ENCODE results near the gene ICAM4. TPM values are rescaled to one million over a fixed set of nuclear protein-coding genes. Genes with fewer than 3 reads are reported as not detected.

Gene ICAM4
- total and polyA plus RNA-seq, 9 of the 15 experiments (the other 6 are each of a cell fraction or from before 2014, with no cell fraction given): 14.1 to 86.1 (median 29.6) TPM

DNA sequence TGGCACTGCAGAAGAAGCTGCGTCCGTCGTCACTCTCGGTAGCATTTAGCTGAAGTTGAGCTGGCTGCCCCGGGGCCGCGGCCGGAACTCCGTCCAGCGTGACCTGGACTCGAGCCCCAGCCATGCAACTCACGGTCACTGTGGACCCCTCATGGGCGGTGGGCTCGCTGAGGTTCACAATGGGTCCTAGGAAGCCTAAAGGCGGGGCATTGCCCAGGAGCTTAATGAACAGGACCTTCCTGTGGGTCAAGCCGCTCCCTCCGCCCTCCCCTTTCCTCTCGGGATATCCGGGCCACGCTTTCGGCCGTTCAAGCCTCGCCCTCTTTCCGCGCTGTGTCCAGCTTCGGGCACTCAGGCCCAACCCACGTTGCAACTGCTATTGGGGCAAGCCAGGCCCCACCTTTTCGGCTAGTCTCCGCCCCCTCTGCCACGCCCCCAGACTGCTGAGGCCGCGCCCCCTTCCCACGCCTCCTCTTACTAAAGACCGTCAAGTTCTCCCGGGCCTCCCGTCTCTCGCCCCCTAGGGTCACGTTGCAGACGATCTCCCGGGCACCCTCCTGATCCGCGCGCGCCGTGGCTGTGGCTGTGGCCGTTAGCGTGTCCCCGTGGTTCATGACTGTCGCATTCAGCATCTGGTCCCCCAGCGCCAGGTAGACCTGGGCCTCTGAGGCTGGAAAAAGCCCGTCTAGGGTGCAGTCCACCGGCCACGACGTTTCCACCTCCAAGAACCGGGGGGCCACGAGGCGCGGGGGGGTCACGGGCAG lies 48.0 kb downstream of the ICAM4 start (continued):
- TF ChIP-seq, protein P1, sequence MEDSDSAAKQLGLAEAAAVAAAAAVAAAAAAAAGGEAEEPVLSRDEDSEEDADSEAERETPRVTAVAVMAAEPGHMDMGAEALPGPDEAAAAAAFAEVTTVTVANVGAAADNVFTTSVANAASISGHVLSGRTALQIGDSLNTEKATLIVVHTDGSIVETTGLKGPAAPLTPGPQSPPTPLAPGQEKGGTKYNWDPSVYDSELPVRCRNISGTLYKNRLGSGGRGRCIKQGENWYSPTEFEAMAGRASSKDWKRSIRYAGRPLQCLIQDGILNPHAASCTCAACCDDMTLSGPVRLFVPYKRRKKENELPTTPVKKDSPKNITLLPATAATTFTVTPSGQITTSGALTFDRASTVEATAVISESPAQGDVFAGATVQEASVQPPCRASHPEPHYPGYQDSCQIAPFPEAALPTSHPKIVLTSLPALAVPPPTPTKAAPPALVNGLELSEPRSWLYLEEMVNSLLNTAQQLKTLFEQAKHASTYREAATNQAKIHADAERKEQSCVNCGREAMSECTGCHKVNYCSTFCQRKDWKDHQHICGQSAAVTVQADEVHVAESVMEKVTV (CRISPR knock-in tag; IDR thresholded peaks at IDR 0.05): 0 out of 2 replicates have a peak, but pooled peaks have one; percentile 10
- TF ChIP-seq KLF13 (tag; IDR thresholded peaks at IDR 0.05; ENCODE audit: borderline replicate concordance, low read depth) (0 out of 2 replicates have a peak, but pooled peaks have one; percentile 10), U2AF1 (optimal IDR thresholded peaks at IDR 0.05; ENCODE audit: low read depth, low read length) (no peak), LARP7 (IDR thresholded peaks at IDR 0.05) (no peak), ZNF696 (CRISPR knock-in tag; conservative IDR thresholded peaks at IDR 0.05) (no peak), MTF1 (CRISPR knock-in tag; IDR thresholded peaks at IDR 0.05; ENCODE audit: borderline replicate concordance) (no peak), SAP30 (IDR thresholded peaks at IDR 0.05; ENCODE audit: borderline replicate concordance, insufficient read depth, low read depth, low read length, poor library complexity, severe bottlenecking) (peak; percentile 36), LCOR (CRISPR knock-in tag; IDR thresholded peaks at IDR 0.05) (peak; percentile 74; the same call in 1 of the 2 replicates), SIX5 (IDR thresholded peaks at IDR 0.05; ENCODE audit: borderline replicate concordance in 1 of 2, insufficient read depth in 1 of 2, low read depth in 1 of 2, low read length in 2 of 2) (no peak), ZC3H4 (CRISPR knock-in tag; IDR thresholded peaks at IDR 0.05; ENCODE audit: borderline replicate concordance) (no peak), RBM15 (IDR thresholded peaks at IDR 0.05; ENCODE audit: insufficient read depth, low read length) (no peak), MAZ (CRISPR knock-in tag; conservative IDR thresholded peaks at IDR 0.05 in 1 of 2, IDR thresholded peaks at IDR 0.05 in 1 of 2) (peak; percentile 37 to 71; a peak in 3 of 4 replicates), EP300 (IDR thresholded peaks at IDR 0.05; ENCODE audit: low read length) (no peak), SMC3 (conservative IDR thresholded peaks at IDR 0.05; ENCODE audit: insufficient read depth, low read depth, low read length) (no peak), ESRRB (CRISPR knock-in tag; IDR thresholded peaks at IDR 0.05; ENCODE audit: borderline replicate concordance) (no peak), CXXC5 (CRISPR knock-in tag; IDR thresholded peaks at IDR 0.05) (peak; percentile 54)
- TF ChIP-seq, protein P2, sequence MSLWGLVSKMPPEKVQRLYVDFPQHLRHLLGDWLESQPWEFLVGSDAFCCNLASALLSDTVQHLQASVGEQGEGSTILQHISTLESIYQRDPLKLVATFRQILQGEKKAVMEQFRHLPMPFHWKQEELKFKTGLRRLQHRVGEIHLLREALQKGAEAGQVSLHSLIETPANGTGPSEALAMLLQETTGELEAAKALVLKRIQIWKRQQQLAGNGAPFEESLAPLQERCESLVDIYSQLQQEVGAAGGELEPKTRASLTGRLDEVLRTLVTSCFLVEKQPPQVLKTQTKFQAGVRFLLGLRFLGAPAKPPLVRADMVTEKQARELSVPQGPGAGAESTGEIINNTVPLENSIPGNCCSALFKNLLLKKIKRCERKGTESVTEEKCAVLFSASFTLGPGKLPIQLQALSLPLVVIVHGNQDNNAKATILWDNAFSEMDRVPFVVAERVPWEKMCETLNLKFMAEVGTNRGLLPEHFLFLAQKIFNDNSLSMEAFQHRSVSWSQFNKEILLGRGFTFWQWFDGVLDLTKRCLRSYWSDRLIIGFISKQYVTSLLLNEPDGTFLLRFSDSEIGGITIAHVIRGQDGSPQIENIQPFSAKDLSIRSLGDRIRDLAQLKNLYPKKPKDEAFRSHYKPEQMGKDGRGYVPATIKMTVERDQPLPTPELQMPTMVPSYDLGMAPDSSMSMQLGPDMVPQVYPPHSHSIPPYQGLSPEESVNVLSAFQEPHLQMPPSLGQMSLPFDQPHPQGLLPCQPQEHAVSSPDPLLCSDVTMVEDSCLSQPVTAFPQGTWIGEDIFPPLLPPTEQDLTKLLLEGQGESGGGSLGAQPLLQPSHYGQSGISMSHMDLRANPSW (CRISPR knock-in tag; IDR thresholded peaks at IDR 0.05): no peak; the same call in 1 of the 2 replicates
- TF ChIP-seq, protein P3, sequence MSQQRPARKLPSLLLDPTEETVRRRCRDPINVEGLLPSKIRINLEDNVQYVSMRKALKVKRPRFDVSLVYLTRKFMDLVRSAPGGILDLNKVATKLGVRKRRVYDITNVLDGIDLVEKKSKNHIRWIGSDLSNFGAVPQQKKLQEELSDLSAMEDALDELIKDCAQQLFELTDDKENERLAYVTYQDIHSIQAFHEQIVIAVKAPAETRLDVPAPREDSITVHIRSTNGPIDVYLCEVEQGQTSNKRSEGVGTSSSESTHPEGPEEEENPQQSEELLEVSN (IDR thresholded peaks at IDR 0.05; ENCODE audit: borderline replicate concordance in 1 of 2, extremely low read depth in 1 of 2, insufficient read depth in 1 of 2, insufficient read length in 1 of 2, low read depth in 1 of 2, low read length in 1 of 2, poor library complexity in 1 of 2, severe bottlenecking in 1 of 2): peak in 1 of 2 experiments; percentile 39
- TF ChIP-seq, protein P4, sequence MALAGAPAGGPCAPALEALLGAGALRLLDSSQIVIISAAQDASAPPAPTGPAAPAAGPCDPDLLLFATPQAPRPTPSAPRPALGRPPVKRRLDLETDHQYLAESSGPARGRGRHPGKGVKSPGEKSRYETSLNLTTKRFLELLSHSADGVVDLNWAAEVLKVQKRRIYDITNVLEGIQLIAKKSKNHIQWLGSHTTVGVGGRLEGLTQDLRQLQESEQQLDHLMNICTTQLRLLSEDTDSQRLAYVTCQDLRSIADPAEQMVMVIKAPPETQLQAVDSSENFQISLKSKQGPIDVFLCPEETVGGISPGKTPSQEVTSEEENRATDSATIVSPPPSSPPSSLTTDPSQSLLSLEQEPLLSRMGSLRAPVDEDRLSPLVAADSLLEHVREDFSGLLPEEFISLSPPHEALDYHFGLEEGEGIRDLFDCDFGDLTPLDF (CRISPR knock-in tag; IDR thresholded peaks at IDR 0.05): 0 out of 2 replicates have a peak, but pooled peaks have one; percentile 11
